Activated CD8-positive, alpha-beta memory T cell treated with anti-CD3 and anti-CD28 coated beads for 48 hours (primary cell): ENCODE measurements around the gene RS1.

Experiments
- DNase-seq, 3 experiments: peaks; one replicate each; pipeline ENCODE4 v3.0.0-alpha.2; 2020; ENCODE audit warnings: low read depth in 2 of 3, low spot score in 2 of 3

RS1 gene

GRCh38 chrX:18672008-18672407 is at the start of gene RS1:
Gene RS1 (minus strand): TSS chrX:18672108. CDS start chrX:18672068, 40 bp downstream.
- no peak for DNase-seq

- no peak for DNase-seq
Measured at GRCh38 chrX:18719852-18720251, 47.9 kb upstream of the RS1 start.

DNA sequence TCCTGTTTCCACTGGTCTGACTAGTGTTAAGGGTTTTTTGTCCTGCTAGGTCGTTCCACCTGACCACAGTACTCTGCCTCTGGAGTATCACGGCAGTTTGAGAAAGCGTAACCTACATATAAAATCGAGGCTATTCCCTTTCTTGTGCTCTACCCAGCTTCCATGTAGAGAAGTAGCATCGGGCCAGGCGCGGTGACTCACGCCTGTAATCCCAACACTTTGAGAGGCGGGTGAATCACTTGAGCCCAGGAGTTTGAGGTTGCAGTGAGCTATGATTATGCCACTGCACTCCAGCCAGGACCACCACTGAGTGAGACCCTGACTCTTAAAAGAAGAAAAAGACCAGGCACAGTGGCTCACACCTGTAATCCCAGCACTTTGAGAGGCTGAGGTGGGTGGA is 43.0 kb upstream of the RS1 start:
- DNase-seq: no peak

DNA sequence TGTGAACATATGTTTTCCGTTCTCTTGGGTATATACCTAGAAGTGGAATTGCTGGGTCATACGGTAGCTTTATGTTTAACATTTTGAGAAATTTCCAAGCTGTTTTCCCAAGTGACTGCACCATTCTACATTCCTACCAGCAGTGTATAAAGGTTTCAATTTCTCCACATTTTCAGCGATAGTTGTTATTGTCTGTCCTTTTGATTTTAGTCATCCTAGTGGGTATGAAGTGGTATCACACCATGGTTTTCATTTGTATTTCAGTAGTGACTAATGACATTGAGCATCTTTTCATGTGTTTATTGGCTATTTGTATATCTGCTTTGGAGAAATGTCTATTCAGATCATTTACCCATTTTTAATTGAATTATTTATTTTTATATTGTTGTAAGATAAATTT is 37.9 kb upstream of the RS1 start:
- no peak for DNase-seq

GRCh38 chrX:18707426-18708049 is 35.6 kb upstream of the RS1 start, which contains the start of gene PPEF1:
Gene PPEF1 (plus strand): TSS chrX:18707645. CDS start chrX:18707781, 136 bp downstream.
- no peak for DNase-seq

DNA sequence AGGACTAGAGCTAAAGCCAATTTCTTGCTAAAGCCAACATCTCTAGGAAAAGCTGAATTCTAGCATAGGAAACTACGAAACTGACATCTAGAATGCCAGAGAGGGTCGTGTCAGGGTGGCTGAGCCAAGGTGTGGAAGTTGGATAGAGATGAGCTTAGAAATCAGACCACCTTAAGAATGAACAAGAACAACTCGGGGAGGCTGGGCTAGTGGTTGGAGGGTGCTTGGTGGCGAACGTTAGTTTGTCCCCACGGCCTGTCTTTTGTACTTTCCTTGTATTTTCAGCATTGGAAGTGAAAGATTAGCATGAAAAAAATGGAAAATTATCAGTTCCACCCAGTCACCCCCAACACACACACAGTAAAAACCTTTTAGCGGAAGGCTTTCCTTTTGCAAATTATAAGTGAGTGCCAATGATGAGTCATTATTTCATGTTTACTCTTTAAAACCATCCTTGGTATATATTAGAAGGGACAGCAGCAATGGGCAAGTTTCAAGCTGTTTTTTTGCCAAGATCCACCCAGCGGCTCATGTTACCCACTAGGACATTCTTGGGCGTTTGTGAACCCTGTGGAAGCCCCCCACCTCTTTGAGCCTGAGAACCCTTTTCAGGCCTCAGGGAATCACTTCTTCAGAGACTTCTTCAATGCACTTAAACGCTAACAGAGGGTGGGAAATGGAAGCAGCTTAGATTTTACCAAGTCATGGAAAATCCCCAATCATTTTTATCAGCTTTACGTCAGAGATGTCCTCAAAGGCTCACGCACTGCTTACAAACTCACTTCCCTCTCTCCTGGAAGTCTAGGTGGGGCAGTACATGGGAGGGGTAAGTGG is 30.7 kb upstream of the RS1 start:
- DNase-seq: no peak

GRCh38 chrX:18701621-18702361 is 29.9 kb upstream of the RS1 start:
- no peak for DNase-seq

DNA sequence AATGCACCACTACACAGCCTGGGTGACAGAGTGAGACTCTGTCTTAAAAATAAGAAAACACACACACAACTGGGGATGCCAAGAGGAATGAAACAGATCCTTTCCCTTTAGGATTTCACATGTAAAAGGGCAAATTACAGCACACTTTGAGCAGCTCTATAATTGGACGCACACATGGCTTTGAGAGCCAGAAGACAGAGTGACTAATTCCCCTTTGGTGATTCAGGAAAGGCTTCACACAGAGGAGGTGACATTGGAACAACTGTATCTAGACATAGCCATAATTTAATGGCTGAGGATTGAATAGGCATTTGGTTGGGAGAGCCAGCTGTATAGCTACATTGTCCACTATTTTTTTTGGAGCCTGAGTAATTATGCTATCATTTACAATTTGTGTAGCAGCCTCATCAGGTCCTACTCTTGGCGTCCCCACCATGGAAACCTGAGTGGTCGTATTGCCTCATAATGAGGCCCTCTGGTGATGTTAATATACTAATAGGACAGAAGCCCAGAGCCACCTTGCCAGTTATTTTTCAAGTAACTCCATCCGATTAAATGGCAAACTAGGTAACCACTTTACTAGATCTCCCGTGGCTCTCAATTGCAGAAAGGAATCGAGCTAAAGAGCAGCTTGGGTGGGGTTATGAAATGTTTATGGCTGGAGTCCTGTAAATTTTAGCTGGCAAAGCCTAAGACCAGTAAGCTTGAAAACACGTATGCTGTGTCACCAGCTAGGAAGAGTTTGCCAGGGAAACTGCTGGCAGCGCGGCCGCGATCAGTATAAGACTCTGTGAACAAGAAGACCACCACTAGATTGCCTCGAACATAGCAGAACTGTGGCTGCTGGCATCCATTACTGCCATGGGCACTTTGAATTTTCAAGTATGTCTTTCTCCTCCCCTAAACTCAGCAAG is 27.1 kb upstream of the RS1 start:
- DNase-seq: no peak

- DNase-seq: no peak
Measured at GRCh38 chrX:18696653-18697052, 24.7 kb upstream of the RS1 start.

- no peak for DNase-seq
Measured at GRCh38 chrX:18692541-18692940, 20.6 kb upstream of the RS1 start.

- no peak for DNase-seq
Measured at GRCh38 chrX:18691431-18691830, 19.5 kb upstream of the RS1 start.

DNA sequence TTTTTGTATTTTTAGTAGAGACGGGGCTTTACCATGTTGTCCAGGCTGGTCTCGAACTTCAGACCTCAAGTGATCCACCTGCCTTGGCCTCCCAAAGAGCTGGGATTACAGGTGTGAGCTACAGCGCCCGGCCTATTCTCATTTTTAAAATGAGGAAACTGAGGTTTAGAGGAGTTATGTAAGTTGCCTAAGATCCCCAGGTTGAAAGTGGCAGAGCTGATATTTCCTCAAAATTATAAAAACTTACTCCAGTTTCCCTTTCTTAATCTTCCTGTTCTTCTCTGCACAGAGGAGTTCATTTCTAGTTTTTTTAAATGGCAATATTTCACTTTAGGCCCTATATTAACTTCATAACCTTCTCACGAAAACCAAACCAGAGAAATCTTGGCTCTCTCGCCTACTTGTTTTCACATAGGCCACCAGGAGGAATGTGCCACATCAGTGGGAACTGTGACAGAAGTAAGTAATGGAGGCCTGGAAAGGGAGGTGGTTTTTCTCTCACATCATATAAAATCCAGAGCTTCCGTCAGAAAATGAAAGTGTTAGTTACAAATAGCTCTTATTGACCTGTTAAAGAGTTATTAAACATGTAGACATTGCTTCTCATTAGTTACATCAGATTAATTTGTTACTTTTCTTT is 16.1 kb upstream of the RS1 start:
- DNase-seq: no peak

GRCh38 chrX:18682979-18683387 is 11.1 kb upstream of the RS1 start:
- DNase-seq: no peak

DNA sequence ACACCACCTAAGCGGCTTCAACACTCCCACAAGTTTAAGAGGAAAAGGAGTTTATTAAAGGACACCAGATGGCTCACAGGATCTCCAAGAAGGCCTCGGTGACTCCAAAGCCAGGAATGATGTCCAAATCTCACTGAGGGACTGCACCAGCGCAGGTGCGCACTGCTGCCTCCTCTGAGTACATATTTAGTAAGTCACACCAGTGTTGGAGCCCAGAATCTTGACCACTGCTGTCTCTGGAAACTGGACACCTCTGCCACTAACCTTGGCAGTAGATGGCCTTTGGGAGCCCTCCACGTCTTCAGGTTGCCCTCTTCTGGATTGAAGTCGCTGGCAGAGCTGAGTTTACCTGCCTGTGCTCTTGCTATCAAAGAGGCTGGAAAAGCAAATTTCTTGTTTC is 10.1 kb upstream of the RS1 start:
- DNase-seq: no peak

GRCh38 chrX:18677161-18677869 is 5.4 kb upstream of the RS1 start:
- no peak for DNase-seq

DNA sequence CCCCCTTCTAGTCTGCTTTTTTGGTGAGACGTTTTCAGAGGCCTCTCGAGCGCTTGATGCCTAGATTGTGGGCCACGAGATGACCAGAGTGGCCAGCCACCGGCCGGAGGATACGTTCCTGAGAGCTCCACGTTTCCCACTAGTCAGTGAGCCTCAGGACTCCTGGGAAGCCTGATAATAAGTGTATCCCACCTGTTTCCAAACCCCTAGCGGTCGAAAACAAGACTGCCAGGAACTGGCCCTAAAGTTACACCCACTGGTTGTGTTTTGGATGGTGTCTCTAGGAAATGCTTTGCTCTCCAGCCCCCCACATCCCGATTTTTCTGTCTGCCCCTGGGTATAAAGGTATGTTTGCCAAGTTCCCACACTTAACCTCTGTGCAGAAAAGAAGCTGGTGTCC is 4.6 kb upstream of the RS1 start:
- DNase-seq: no peak

GRCh38 chrX:18676050-18676449 is 4.1 kb upstream of the RS1 start:
- DNase-seq: no peak

DNA sequence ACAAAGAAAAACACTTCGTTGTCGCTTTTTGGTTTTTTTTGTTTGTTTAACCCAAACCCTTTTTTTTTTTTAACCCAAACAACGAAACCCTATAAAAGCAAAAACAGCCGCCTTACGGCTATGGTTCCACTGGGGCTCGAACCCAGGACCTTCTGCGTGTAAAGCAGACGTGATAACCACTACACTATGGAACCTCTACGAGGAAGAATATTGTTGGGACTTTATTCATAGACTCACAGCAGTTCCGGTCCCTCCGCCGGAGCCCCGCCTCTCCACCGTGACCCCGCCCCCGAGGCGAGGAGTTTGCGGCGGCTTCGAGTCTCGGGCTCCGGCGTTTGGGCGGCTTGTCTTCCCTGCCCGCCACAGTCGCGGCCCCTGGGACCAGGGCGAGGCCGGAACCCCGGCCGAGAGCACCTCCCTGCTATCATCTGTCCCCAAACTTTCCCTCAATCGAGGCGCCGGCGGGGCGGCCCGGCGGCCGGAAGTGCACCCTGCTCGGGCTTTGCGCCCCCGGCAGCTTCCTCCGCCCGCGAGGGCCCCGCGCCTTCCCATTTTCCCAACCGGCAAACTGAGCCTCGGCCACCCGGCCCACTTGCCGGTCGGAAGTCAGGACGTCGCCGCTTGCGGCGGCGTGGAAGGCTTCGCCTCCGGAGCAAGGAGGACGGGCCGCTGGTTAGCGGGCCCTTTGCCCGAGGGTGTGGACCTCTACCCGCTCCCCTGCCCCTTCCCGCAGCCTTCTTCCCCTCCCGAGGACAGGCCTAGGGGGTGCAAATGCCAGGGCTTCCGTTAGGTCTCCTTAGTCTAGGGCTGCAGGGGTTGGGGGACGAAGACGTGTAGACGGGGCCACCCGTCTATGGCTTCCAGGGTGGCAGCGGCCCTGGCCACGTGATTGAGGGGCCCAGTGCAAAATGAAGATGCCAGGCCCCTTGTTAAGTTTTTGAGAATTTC is 3.2 kb upstream of the RS1 start:
- DNase-seq: peak; percentile 43 to 70 (median 47)

DNA sequence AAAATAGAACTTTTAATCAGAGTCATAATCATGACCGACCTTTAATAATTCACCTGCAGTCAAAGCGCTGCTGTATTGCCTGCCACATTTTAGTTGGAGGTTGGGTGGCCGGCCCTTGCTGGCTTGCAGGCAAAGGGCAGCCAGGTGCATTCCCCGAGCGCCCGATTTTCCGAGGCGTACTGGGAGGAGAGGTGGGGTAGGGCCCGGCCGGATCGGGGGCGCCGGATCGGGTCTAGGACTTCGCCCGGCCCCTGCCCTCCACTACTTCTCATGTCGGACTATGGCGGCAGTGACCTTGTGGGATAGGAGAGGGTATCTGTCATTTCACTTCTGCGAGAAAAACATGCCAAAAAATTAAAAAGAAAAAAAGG is 2.5 kb upstream of the RS1 start:
- DNase-seq: peak in 1 of 3 experiments; percentile 7
